Ishikawa (cell line): ENCODE measurements around the gene CSAD.

Source experiments
- CEBPB ChIP-seq: IDR thresholded peaks from 2 replicates; pipeline ENCODE4 v1.6.1; 2012
- CREB1 ChIP-seq: IDR thresholded peaks from 2 replicates; pipeline ENCODE4 v1.6.1; 2012; ENCODE audit warnings: low read depth
- EGR1 ChIP-seq: IDR thresholded peaks from 2 replicates; pipeline ENCODE4 v1.6.1; 2012
- EP300 ChIP-seq: IDR thresholded peaks from 2 replicates; pipeline ENCODE4 v1.6.1; 2012; ENCODE audit warnings: borderline replicate concordance
- FOXM1 ChIP-seq: IDR thresholded peaks from 2 replicates; pipeline ENCODE4 v1.6.1; 2012; ENCODE audit warnings: low read depth, borderline replicate concordance
- NFIC ChIP-seq: IDR thresholded peaks from 2 replicates; pipeline ENCODE4 v1.6.1; 2012
- RAD21 ChIP-seq: IDR thresholded peaks from 2 replicates; pipeline ENCODE4 v1.6.1; 2012; ENCODE audit warnings: low read depth
- TAF1 ChIP-seq: IDR thresholded peaks from 2 replicates; pipeline ENCODE4 v1.6.1; 2012; ENCODE audit warnings: low read depth, mild to moderate bottlenecking
- TCF12 ChIP-seq: IDR thresholded peaks from 2 replicates; pipeline ENCODE4 v1.6.1; 2012; ENCODE audit warnings: low read depth
- TEAD4 ChIP-seq: IDR thresholded peaks from 2 replicates; pipeline ENCODE4 v1.6.1; 2012
- YY1 ChIP-seq: IDR thresholded peaks from 2 replicates; pipeline ENCODE4 v1.6.1; 2012; ENCODE audit warnings: low read depth
- TF ChIP-seq, protein P1 (sequence below): IDR thresholded peaks from 2 replicates; pipeline ENCODE4 v1.6.1; 2012; ENCODE audit warnings: low read depth, mild to moderate bottlenecking
- TF ChIP-seq, protein P2 (sequence below): IDR thresholded peaks from 2 replicates; pipeline ENCODE4 v1.6.1; 2012
- TF ChIP-seq, protein P3 (sequence below): IDR thresholded peaks from 2 replicates; pipeline ENCODE4 v1.6.1; 2012

DNA sequence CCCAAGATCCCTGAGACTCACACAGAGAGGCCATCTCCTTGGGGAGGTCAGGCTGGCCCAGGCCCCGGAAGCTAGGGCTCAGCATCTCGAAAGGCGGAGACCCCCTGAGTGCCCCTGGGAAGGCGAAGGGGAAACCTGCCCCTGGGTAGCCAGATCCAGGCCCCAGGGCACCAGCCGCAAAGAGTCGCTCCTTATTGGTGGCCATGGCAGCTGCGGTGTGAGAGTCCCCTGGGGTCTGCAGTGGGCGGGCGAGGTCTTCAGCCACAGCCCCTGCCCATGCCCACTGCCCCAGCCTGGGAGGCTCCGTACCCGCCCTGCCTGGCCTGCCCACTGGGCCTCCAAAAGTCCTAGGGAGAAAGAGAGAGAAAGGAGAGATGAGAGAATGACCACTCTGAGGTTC is 46.6 kb upstream of the CSAD start:
- TF ChIP-seq, protein P1, sequence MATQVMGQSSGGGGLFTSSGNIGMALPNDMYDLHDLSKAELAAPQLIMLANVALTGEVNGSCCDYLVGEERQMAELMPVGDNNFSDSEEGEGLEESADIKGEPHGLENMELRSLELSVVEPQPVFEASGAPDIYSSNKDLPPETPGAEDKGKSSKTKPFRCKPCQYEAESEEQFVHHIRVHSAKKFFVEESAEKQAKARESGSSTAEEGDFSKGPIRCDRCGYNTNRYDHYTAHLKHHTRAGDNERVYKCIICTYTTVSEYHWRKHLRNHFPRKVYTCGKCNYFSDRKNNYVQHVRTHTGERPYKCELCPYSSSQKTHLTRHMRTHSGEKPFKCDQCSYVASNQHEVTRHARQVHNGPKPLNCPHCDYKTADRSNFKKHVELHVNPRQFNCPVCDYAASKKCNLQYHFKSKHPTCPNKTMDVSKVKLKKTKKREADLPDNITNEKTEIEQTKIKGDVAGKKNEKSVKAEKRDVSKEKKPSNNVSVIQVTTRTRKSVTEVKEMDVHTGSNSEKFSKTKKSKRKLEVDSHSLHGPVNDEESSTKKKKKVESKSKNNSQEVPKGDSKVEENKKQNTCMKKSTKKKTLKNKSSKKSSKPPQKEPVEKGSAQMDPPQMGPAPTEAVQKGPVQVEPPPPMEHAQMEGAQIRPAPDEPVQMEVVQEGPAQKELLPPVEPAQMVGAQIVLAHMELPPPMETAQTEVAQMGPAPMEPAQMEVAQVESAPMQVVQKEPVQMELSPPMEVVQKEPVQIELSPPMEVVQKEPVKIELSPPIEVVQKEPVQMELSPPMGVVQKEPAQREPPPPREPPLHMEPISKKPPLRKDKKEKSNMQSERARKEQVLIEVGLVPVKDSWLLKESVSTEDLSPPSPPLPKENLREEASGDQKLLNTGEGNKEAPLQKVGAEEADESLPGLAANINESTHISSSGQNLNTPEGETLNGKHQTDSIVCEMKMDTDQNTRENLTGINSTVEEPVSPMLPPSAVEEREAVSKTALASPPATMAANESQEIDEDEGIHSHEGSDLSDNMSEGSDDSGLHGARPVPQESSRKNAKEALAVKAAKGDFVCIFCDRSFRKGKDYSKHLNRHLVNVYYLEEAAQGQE = no peak
- TF ChIP-seq RAD21 (no peak), TCF12 (no peak), EP300 (no peak), NFIC (no peak), TAF1 (no peak), YY1 (no peak), CEBPB (no peak), TEAD4 (no peak), CREB1 (no peak), EGR1 (no peak), FOXM1 (no peak)
- TF ChIP-seq, protein P2, sequence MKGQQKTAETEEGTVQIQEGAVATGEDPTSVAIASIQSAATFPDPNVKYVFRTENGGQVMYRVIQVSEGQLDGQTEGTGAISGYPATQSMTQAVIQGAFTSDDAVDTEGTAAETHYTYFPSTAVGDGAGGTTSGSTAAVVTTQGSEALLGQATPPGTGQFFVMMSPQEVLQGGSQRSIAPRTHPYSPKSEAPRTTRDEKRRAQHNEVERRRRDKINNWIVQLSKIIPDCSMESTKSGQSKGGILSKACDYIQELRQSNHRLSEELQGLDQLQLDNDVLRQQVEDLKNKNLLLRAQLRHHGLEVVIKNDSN = no peak
- TF ChIP-seq, protein P3, sequence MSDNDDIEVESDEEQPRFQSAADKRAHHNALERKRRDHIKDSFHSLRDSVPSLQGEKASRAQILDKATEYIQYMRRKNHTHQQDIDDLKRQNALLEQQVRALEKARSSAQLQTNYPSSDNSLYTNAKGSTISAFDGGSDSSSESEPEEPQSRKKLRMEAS = no peak
